Neuronal stem cell (in vitro differentiated cells): Measurements from ENCODE around the gene GALNTL6.

Source experiments
- DNase-seq: peaks from one replicate; pipeline ENCODE4 v3.0.0-alpha.2; 2013; ENCODE audit warnings: low spot score
- H2AFZ ChIP-seq: one replicate; pipeline ENCODE4 v1.6.1; 2013; ENCODE audit warnings: mild to moderate bottlenecking, low read length, inconsistent platforms
- H2AK5ac ChIP-seq: 2 replicates; pipeline ENCODE4 v1.6.1; 2013; ENCODE audit warnings: low read depth, mild to moderate bottlenecking, inconsistent platforms, low read length, moderate library complexity, mixed read lengths
- H2BK120ac ChIP-seq: 2 replicates; pipeline ENCODE4 v1.6.1; 2013; ENCODE audit warnings: low read depth, mild to moderate bottlenecking, inconsistent platforms, low read length, moderate library complexity, mixed read lengths
- H2BK12ac ChIP-seq: one replicate; pipeline ENCODE4 v1.6.1; 2013; ENCODE audit warnings: low read length, inconsistent platforms
- H2BK15ac ChIP-seq: 2 replicates; pipeline ENCODE4 v1.6.1; 2013; ENCODE audit warnings: mild to moderate bottlenecking, low read length, inconsistent platforms, mixed read lengths
- H2BK5ac ChIP-seq: one replicate; pipeline ENCODE4 v1.6.1; 2013; ENCODE audit warnings: inconsistent platforms, mild to moderate bottlenecking, low read length, moderate library complexity
- H3K14ac ChIP-seq: one replicate; pipeline ENCODE4 v1.6.1; 2013; ENCODE audit warnings: low read length, inconsistent platforms
- H3K18ac ChIP-seq: 2 replicates; pipeline ENCODE4 v1.6.1; 2013; ENCODE audit warnings: low read length, inconsistent platforms
- H3K23ac ChIP-seq: 2 replicates; pipeline ENCODE4 v1.6.1; 2013; ENCODE audit warnings: low read depth, mild to moderate bottlenecking, mixed read lengths, low read length, inconsistent platforms; ENCODE audit not compliant: poor library complexity
- H3K27ac ChIP-seq: replicated peaks from 3 replicates; pipeline ENCODE4 v1.5.1; 2013; ENCODE audit warnings: low read length, inconsistent platforms
- H3K27me3 ChIP-seq, 3 experiments: 2 replicates each; pipeline ENCODE4 v1.6.1; 2013; ENCODE audit warnings: low read length in 3 of 3, mild to moderate bottlenecking in 2 of 3, inconsistent platforms in 1 of 3, low read depth in 1 of 3, mixed read lengths in 1 of 3, moderate library complexity in 1 of 3; ENCODE audit not compliant: control insufficient read depth in 3 of 3, insufficient read depth in 3 of 3
- H3K36me3 ChIP-seq, 2 donors: replicated peaks in 1 of 2; 2 replicates each; pipeline ENCODE4 v1.6.1; 2013; ENCODE audit warnings: low read length in 2 of 2; ENCODE audit not compliant: control insufficient read depth in 2 of 2, insufficient read depth in 2 of 2
- H3K4ac ChIP-seq: 2 replicates; pipeline ENCODE4 v1.6.1; 2013; ENCODE audit warnings: inconsistent platforms, mild to moderate bottlenecking, low read length, moderate library complexity
- H3K4me1 ChIP-seq, 2 donors: 1 replicate in 1 of 2; 2 replicates in 1 of 2; pipeline ENCODE4 v1.6.1; 2013; ENCODE audit warnings: low read length in 2 of 2, low read depth in 1 of 2; ENCODE audit not compliant: control insufficient read depth in 2 of 2, insufficient read depth in 1 of 2
- H3K4me2 ChIP-seq: one replicate; pipeline ENCODE4 v1.6.1; 2013; ENCODE audit warnings: mild to moderate bottlenecking, low read length, inconsistent platforms; ENCODE audit not compliant: insufficient read depth, poor library complexity, severe bottlenecking
- H3K4me3 ChIP-seq, 2 donors: 2 replicates each; pipeline ENCODE4 v1.5.1; 2013; ENCODE audit warnings: low read length in 2 of 2, mild to moderate bottlenecking in 2 of 2, inconsistent platforms in 1 of 2, moderate library complexity in 1 of 2
- H3K79me1 ChIP-seq: one replicate; pipeline ENCODE4 v1.6.1; 2013; ENCODE audit warnings: low read depth, mild to moderate bottlenecking, inconsistent platforms, low read length, moderate library complexity
- H3K9ac ChIP-seq: one replicate; pipeline ENCODE4 v1.6.1; 2013; ENCODE audit warnings: mild to moderate bottlenecking, low read depth, low read length, inconsistent platforms; ENCODE audit not compliant: poor library complexity
- H3K9me3 ChIP-seq, 2 donors: replicated peaks in 1 of 2; 2 replicates each; pipeline versions ENCODE3 to v1.6.1; 2013; ENCODE audit warnings: low read length in 2 of 2, mild to moderate bottlenecking in 2 of 2, inconsistent platforms in 1 of 2, low read depth in 1 of 2, mixed read lengths in 1 of 2, moderate library complexity in 1 of 2; ENCODE audit not compliant: control insufficient read depth in 2 of 2, insufficient read depth in 1 of 2
- H4K8ac ChIP-seq: one replicate; pipeline ENCODE4 v1.6.1; 2013; ENCODE audit warnings: low read depth, mild to moderate bottlenecking, inconsistent platforms, low read length, moderate library complexity
- H4K91ac ChIP-seq: one replicate; pipeline ENCODE4 v1.6.1; 2013; ENCODE audit warnings: low read length, low read depth, mild to moderate bottlenecking, inconsistent platforms; ENCODE audit not compliant: poor library complexity
- WGBS, 2 donors: extraction: QIAGEN DNeasy Blood & Tissue Kit; methylation state at CpG; one replicate each; pipeline ENCODE4 v1.1.7; 2013; ENCODE audit warnings: missing lambda C conversion rate in 2 of 2, mixed read lengths in 1 of 2; ENCODE audit not compliant: insufficient read length in 2 of 2, insufficient replicate concordance in 1 of 2; ENCODE audit errors: extremely low coverage in 2 of 2; 5-methylcytosine and 5-hydroxymethylcytosine counted together

The GALNTL6 gene

GRCh38 chr4:172105918-172106317 lies 292.7 kb downstream of the GALNTL6 start:
- Histone ChIP-seq H2AK5ac (no peak overlapping the region), H3K79me1 (no peaks in the 10 kb centered on the region), H2AFZ (no peak overlapping the region), H3K36me3 (no peaks in the 10 kb centered on the region), H3K9me3 (no peaks in the 10 kb centered on the region), H3K9ac (no peak overlapping the region), H4K8ac (no peak overlapping the region), H3K14ac (no peak overlapping the region), H3K18ac (no peak overlapping the region), H4K91ac (no peak overlapping the region), H3K4me1 (no peaks in the 10 kb centered on the region), H3K27me3 (no peaks in the 10 kb centered on the region), H2BK15ac (no peak overlapping the region), H2BK5ac (no peak overlapping the region), H3K4me2 (no peak overlapping the region), H3K4ac (no peak overlapping the region), H2BK120ac (no peak overlapping the region), H2BK12ac (no peak overlapping the region), H3K27ac (no peak overlapping the region), H3K23ac (no peak overlapping the region), H3K4me3 (no peak overlapping the region)
- WGBS, 2 donors = no CpG with 5 or more reads among the region's 1 CpG
- DNase-seq = no peak

- no peaks in the 10 kb centered on the region for H3K79me1 ChIP-seq
Measured at GRCh38 chr4:172109466-172109865, 296.3 kb downstream of the GALNTL6 start.

GRCh38 chr4:172124656-172125308 lies 311.6 kb downstream of the GALNTL6 start:
- H3K9ac ChIP-seq = no peak overlapping the region
- H3K4ac ChIP-seq = no peak overlapping the region
- H2BK120ac ChIP-seq = no peak overlapping the region
- H3K27ac ChIP-seq = no peak overlapping the region
- H3K23ac ChIP-seq = no peak overlapping the region
- no peak for DNase-seq
- H3K9me3 ChIP-seq = no peaks in the 10 kb centered on the region
- no peaks in the 10 kb centered on the region for H3K36me3 ChIP-seq
- H2BK5ac ChIP-seq = no peak overlapping the region
- H3K14ac ChIP-seq = no peak overlapping the region
- H4K91ac ChIP-seq = no peak overlapping the region
- H3K4me2 ChIP-seq = no peak overlapping the region
- no peaks in the 10 kb centered on the region for H3K27me3 ChIP-seq
- H2AK5ac ChIP-seq = no peak overlapping the region
- H4K8ac ChIP-seq = no peak overlapping the region
- no peaks in the 10 kb centered on the region for H3K79me1 ChIP-seq
- H2BK15ac ChIP-seq = no peak overlapping the region
- H2AFZ ChIP-seq = no peak overlapping the region
- H3K4me3 ChIP-seq = no peak overlapping the region
- H3K18ac ChIP-seq = no peak overlapping the region
- H3K4me1 ChIP-seq = no peaks in the 10 kb centered on the region
- no peak overlapping the region for H2BK12ac ChIP-seq
- WGBS, 2 donors = no CpG with 5 or more reads among the region's 1 CpG

More at GRCh38 chr4:172109466-172109865, 296.3 kb downstream of the GALNTL6 start:
- Histone ChIP-seq H2BK5ac (no peak overlapping the region), H2BK12ac (no peak overlapping the region), H3K27ac (no peak overlapping the region), H2AK5ac (no peak overlapping the region), H3K4ac (no peak overlapping the region), H3K9me3 (no peaks in the 10 kb centered on the region), H3K14ac (no peak overlapping the region), H2AFZ (peak overlapping the region; percentile 1), H3K18ac (no peak overlapping the region), H3K4me1 (no peaks in the 10 kb centered on the region), H3K4me2 (no peak overlapping the region), H2BK120ac (no peak overlapping the region), H4K8ac (no peak overlapping the region), H3K4me3 (no peak overlapping the region), H3K27me3 (no peaks in the 10 kb centered on the region), H4K91ac (no peak overlapping the region), H3K36me3 (no peaks in the 10 kb centered on the region), H2BK15ac (no peak overlapping the region), H3K23ac (no peak overlapping the region), H3K9ac (no peak overlapping the region)
- no peak for DNase-seq

- Histone ChIP-seq H3K9ac (no peak overlapping the region), H2BK120ac (no peak overlapping the region), H4K91ac (no peak overlapping the region), H2BK5ac (no peak overlapping the region), H3K36me3 (no peaks in the 10 kb centered on the region), H3K4me3 (no peak overlapping the region), H3K4me1 (no peaks in the 10 kb centered on the region), H3K27me3 (no peaks in the 10 kb centered on the region), H3K9me3 (no peaks in the 10 kb centered on the region), H2AFZ (no peak overlapping the region), H4K8ac (no peak overlapping the region), H3K79me1 (no peaks in the 10 kb centered on the region), H2BK12ac (no peak overlapping the region), H3K4ac (no peak overlapping the region), H3K27ac (no peak overlapping the region), H3K18ac (no peak overlapping the region), H3K4me2 (no peak overlapping the region), H3K23ac (no peak overlapping the region), H2AK5ac (no peak overlapping the region), H2BK15ac (no peak overlapping the region), H3K14ac (no peak overlapping the region)
- no peak for DNase-seq
Measured at GRCh38 chr4:172125443-172125842, 312.2 kb downstream of the GALNTL6 start.
